ELF-1 (cell line): ENCODE results near the gene MYH10.

Experiments
- DNase-seq: peaks from one replicate; pipeline ENCODE4 v3.0.0-alpha.2; 2016; ENCODE audit warnings: low read depth, low spot score

MYH10 gene

GRCh38 chr17:8448310-8448709, 182.2 kb downstream of the MYH10 start:
- no peak for DNase-seq

- peak; percentile 27 for DNase-seq
These were observed 182.7 kb downstream of the MYH10 start for GRCh38 chr17:8447799-8448198.

- DNase-seq, result no peak
These were observed 185.0 kb downstream of the MYH10 start for GRCh38 chr17:8445536-8445935.

- no peak for DNase-seq
These were observed 186.0 kb downstream of the MYH10 start for GRCh38 chr17:8444494-8444893.

- DNase-seq, result no peak
These were observed 186.8 kb downstream of the MYH10 start for GRCh38 chr17:8443756-8444155.

- DNase-seq, result no peak
These were observed 188.2 kb downstream of the MYH10 start for GRCh38 chr17:8442310-8442709.

- no peak for DNase-seq
These were observed 188.8 kb downstream of the MYH10 start for GRCh38 chr17:8441690-8442089.

GRCh38 chr17:8439681-8440080, 190.8 kb downstream of the MYH10 start:
- DNase-seq, result no peak

GRCh38 chr17:8438441-8438840, 192.1 kb downstream of the MYH10 start:
- no peak for DNase-seq

- DNase-seq, result no peak
These were observed 193.7 kb downstream of the MYH10 start for GRCh38 chr17:8436844-8437171.

GRCh38 chr17:8436169-8436843, 194.2 kb downstream of the MYH10 start:
- DNase-seq, result peak; percentile 82

- DNase-seq, result peak; percentile 94
These were observed 195.0 kb downstream of the MYH10 start, which contains the start of gene NDEL1 for GRCh38 chr17:8435245-8436168. TSS of gene NDEL1 (plus strand) at chr17:8435884. CDS start at chr17:8444272, 8,388 bp downstream.

GRCh38 chr17:8430966-8431365, 199.6 kb downstream of the MYH10 start:
- no peak for DNase-seq

GRCh38 chr17:8426802-8427201, 203.7 kb downstream of the MYH10 start:
- DNase-seq, result no peak

GRCh38 chr17:8426094-8426720, 204.3 kb downstream of the MYH10 start:
- DNase-seq, result no peak
